NCI-H187 treated with DMSO at 0.1 percent for 48 hours (cell line): ENCODE results near the gene TROAP.

Experiments
- DNase-seq: peaks from one replicate; lab custom pipeline; 2025; lab: John Stamatoyannopoulos, UW

The TROAP gene

GRCh38 chr12:49342066-49342913 lies 19.2 kb downstream of the TROAP start:
- peak; percentile 82 for DNase-seq

DNA sequence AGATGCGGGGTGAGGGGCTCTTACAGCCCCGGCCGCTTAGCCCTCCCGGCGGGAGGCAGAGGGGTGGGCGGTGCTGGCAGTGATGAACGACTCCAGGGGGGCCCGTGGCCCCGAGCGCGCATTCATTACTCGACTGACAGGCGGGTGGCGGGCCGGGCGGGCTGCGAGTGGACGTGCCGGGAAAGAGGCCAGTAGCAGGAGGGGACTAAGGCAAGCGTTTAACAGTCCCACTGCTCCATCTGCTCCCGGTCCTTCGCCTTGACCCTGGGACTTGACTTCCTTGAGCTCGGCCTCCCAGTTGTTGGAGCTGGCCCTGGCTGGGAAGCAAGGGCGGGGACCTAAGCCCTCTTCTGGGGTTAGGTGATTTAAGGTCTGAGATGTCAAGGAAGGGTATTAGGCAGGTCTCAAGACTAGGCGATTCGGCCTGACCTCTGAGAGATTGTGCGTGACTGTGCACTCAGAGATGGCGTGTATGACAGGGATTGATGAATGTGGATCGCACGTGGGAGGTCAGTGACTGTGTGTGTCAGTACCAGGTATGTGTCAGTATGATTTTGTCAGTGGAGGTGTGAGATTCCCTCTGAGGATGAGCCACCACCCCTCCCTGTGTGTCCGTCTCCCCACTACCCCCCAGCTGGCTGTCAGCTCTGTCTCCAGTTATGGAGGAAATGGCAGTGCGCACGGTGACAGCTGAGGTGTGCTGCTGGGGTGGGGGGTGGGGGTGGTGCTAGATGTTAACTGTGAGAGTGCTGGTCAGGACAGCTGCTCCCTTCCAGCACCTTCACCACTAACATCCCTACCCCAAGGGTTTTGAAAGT lies 20.1 kb downstream of the TROAP start:
- no peak for DNase-seq

DNA sequence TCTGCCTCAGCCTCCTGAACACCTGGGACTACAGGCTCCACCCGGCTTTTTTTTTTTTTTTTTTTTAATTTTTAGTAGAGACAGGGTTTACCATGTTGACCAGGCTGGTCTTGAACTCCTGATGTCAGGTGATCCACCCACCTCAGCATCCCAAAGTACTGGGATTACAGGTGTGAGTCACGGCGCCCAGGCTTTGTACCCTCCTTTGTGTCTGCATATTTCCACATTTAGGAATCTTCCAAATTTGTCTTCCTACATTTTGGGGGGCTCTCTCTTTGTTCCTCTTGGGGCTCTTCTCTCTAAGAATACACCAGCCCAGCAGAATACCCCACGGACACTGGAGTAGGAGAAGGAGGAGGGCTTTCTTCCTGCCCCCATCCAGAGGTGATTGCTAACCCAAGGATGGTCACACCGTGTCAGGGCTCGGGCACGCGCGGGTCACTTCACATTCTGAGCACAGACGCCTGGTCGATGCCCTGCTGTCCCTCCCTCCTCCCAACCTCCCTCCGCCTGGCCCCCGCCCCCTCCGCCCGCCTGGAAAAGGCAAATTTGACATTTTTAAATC lies 21.5 kb downstream of the TROAP start:
- DNase-seq = no peak

- DNase-seq = peak; percentile 39
Measured at GRCh38 chr12:49345051-49345824, 22.2 kb downstream of the TROAP start.

GRCh38 chr12:49345825-49346658 lies 23.0 kb downstream of the TROAP start:
- DNase-seq = no peak

DNA sequence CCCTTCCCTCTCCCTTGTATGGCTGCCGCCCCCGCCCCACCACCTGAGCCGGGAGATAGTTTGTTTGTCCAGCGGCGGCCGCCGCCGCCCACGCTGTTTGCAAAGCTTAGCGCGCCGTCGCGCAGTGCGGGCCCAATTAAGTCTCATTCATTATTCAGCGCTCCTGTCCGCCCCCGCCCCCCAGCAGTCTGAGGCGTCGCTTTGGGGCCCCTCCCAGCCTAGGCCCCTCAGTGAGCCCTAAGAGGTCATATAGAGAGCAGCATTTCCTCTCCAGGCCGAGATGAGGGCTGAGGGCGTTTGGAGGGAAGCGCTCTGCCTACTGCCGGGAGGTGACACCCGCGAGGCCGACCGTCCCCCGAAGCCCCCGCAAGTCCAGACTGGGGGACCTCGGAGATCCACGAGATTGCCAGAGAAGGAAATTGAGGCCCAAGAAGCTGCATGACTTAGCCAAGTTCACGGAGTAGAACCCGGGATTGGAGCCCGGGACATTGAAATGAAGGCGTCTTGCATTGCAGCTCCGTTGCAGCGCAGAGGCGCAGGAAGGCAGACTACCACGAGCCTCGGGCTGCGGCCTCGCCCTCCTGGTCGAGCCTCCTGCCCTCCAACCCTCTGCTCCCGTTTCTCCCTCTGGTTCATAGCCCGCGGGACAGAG lies 23.7 kb downstream of the TROAP start, which contains the start of gene DNAJC22:
Gene DNAJC22, plus strand, starts transcription at position 230 of the 652 bp plus-strand sequence. CDS start 1,985 bp downstream, outside the sequence.
- no peak for DNase-seq

DNA sequence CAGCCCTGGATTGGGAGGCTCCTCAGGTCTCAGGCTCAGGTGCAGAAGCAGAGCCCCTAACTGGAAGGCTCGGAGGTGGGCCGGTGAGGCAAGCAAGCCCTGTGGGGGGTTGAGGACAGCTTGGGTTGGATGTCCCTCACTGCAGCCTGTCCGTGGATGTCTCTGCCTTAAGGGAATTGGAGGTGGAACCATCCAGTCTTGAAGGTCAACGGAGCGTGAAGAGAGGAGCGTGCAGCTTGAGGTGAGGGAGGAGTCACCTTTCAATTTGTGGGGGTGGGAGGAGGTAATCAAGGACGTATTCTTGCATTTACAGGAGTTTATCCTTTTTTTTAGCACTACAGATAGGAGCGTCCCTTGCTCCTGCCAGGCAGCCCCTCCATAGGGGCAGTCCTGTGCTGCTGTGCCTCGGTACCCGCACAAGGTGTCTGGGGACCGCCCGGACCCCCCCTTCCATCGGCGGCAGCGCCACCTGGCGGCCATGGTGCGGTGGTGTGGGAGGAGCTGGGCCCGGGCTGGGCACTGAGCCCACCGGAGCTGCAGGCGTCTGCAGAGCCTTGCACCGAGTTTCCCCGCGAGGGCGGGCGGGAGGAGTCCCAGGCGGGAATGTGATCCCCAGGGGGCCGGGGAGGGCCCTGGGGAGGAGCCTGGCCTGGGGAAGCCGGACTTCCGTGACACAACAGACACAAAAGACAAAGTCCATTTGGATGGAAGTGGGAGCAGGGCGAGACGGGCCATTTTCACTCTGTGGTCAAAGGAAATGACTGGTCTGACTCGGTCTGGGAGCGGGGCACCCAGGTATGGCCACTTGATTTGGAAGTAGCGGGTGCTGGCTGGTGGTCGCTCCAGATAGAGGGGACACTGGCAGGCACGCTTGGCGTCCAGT lies 24.5 kb downstream of the TROAP start:
- DNase-seq = peak; percentile 96

GRCh38 chr12:49348781-49349180 lies 25.7 kb downstream of the TROAP start:
- no peak for DNase-seq

- no peak for DNase-seq
Measured at GRCh38 chr12:49349266-49349665, 26.2 kb downstream of the TROAP start.

- no peak for DNase-seq
Measured at GRCh38 chr12:49352351-49352750, 29.3 kb downstream of the TROAP start.

DNA sequence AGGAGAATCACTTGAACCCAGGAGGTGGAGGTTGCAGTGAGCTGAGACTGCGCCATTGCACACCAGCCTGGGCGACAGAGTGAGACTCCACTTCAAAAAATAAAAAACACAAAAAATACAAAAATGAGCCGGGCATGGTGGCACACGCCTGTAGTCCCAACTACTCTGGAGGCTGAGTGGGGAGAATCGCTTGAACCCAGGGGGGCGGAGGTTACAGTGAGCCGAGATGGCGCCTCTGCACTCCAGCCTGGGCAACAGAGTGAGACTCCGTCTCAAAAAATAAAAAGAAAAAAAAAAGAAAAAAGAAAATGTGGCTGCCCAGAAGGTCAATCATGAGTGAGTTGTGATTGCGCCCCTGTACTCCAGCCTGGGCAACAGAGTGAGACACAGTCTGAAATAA lies 32.9 kb downstream of the TROAP start:
- no peak for DNase-seq

GRCh38 chr12:49357103-49357678 lies 34.1 kb downstream of the TROAP start:
- no peak for DNase-seq

DNA sequence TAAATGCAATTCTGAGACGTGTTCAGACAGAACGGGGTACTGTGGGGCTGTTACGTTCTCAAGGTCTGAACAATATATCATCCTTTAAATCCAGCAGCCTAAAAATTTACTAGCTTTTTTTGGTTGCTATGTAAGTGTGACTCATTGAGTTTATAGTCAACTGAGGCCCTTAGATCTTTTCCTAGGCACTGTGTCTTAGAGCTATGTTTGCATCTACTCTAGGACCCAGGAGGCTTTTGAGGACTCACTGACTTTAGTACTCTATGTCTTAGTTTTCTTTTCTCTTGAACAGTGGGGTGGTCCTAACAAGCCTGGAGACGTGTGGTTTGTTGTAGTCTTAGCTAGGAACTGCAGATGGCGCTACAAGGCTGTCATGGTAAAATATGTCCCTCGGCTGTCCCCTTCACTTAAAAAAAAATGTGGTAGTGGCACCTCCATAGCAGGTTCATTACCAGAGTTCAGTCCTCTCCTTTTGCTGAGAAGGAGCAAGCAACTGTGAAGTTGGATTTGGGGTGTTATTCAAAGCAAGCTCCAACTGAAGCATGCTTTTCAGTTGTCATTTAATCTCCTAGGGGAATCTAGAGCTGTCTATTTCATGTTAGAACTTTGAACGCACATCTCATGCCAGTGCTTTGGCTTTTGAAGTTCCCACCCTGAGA lies 35.6 kb downstream of the TROAP start:
- DNase-seq = peak; percentile 29

GRCh38 chr12:49359671-49360070 lies 36.6 kb downstream of the TROAP start:
- no peak for DNase-seq

DNA sequence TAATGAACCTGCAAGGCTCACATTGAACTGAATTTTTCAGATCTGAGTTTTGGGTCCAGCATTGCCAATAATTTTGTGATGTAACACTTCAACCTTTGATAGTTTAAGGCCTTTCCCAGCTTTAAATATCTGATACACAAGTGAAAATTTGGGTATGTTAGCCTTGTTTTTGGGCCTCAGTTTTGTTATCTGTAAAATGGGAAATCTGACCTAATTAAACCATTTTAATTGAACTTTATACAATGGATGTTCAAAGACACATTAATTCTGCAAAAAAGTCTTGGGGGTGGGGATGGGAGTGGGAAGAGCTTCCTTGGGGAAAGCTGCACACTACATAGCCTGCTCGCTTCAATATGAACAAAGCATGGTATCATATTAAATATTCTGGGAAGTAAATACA lies 39.0 kb downstream of the TROAP start:
- no peak for DNase-seq

- DNase-seq = no peak
Measured at GRCh38 chr12:49364989-49365388, 41.9 kb downstream of the TROAP start.

DNA sequence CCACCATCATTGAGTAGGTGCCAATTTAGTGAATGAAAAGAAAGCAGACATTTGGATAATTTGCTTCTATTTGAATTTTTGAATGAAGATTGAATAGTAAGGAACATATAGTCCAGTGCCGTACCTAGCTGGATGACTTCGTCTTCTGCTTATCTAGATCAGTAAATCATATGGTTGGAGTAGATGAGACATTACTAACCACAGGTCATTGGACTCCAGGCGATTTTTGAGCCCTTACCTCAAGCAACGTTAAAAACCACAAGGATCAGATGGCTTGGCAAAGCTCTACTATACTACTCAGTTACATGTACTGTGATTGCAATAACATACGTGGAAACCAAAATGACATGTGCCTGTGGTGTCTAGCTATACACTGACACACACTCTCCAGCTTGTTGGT lies 42.5 kb downstream of the TROAP start:
- no peak for DNase-seq

- DNase-seq = no peak
Measured at GRCh38 chr12:49366096-49366651, 43.1 kb downstream of the TROAP start.
